GM12891 (cell line): Measurements from ENCODE around the gene CCDC194.

Experiments
- PAX5 ChIP-seq: IDR thresholded peaks from 2 replicates; pipeline ENCODE4 v1.6.1; 2011; ENCODE audit warnings: low read length, moderate library complexity, mild to moderate bottlenecking; ENCODE audit not compliant: insufficient read depth, severe bottlenecking
- POLR2A ChIP-seq: IDR thresholded peaks from 2 replicates; pipeline ENCODE4 v1.6.1; 2011; ENCODE audit warnings: low read depth, low read length, control low read depth
- POLR2AphosphoS5 ChIP-seq: IDR thresholded peaks from 2 replicates; pipeline ENCODE4 v1.6.1; 2011; ENCODE audit warnings: low read depth, low read length, control low read depth
- POU2F2 ChIP-seq: IDR thresholded peaks from 2 replicates; pipeline ENCODE4 v1.6.1; 2011; ENCODE audit warnings: low read depth, mild to moderate bottlenecking, control low read depth, low read length, moderate library complexity
- SPI1 ChIP-seq: IDR thresholded peaks from 2 replicates; pipeline ENCODE4 v1.6.1; 2011; ENCODE audit warnings: low read depth, low read length, control low read depth
- TAF1 ChIP-seq: IDR thresholded peaks from 2 replicates; pipeline ENCODE4 v1.6.1; 2011; ENCODE audit warnings: low read depth, low read length, control low read depth

DNA sequence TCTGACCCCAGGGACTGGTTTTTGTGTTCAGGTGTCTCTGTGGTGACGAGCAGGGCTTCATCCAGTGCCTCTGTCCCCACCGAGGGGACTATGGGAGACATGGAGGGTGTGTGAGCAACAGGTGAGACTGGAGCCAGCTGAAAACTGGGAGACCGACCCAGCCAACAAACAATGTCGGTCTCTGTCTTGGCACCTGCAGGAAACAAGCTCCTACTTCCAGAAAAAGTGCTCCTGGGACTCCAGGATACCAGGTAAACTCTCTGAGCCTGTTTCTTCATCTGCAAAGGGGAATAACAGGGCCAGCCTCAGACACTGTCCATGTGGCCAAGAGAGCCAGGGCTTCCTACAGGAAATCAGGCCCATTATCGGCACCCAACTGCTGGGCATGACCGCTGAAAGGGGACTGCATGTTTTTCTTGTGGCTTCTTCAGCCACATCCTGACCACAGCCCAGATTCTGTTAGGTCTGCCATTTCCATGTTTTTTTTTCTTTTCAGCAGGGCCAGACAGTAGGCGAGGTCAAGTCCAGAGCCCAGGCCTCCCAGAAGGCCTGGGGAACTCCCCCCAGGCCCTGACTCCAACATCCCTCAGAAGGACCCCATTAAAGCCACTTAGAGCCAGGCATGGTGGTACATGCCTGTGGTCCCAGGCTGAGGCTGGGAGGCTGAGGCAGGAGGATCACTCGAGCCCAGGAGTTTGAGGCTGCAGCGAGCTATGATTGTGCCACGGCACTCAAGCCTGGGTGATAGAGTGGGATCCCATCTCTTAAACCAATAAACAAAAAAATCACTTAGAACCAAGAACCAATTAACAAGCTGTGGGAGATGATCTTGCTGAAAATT, 12.3 kb upstream of the CCDC194 start:
- TF ChIP-seq POLR2A, result no peak; the same call in 1 of the 2 replicates
- peak; percentile 7; the same call in 1 of the 2 replicates for TF ChIP-seq POLR2AphosphoS5
- TF ChIP-seq POU2F2, result 0 out of 2 replicates have a peak, but pooled peaks have one; percentile 37
- TF ChIP-seq SPI1, result no peak
- TF ChIP-seq TAF1, result no peak
- TF ChIP-seq PAX5, result no peak
